ENCODE data around the gene CD40. TPM values are rescaled to one million over a fixed set of nuclear protein-coding genes. Genes with fewer than 3 reads are reported as not detected.

CD40 gene
- total and polyA plus RNA-seq, 2 of the 4 experiments (the other 2 are of a cell fraction), result 0.36 to 0.92 TPM

GRCh38 chr20:46150943-46151342, 32.8 kb downstream of the CD40 start:
- no peak overlapping the region for H3K4me2 ChIP-seq (ENCODE audit: low read depth, low read length)
- dilution Hi-C loops (cut with HindIII; ENCODE audit: low sequenced_read_pairs, unreplicated experiment) (no loop called here), intact Hi-C loops (cut with micrococcal nuclease) (no loop called here), in situ Hi-C loops (cut with MboI; ENCODE audit: low sequenced_read_pairs) (no loop called here)
- no peaks in the 10 kb centered on the region for H3K4me1 ChIP-seq (ENCODE audit: control insufficient read depth, insufficient read depth, low read length)
- WGBS, 2 experiments (ENCODE audit: extremely low coverage in 2 of 2, insufficient read length in 1 of 2), result 17% methylated on average over 1 of the region's 5 CpGs; no CpG with 5 or more reads in 1 of the 2 experiments
- H3K23ac ChIP-seq (ENCODE audit: low read depth, low read length), result no peak overlapping the region
- H2BK5ac ChIP-seq (ENCODE audit: low read depth, low read length, poor library complexity, severe bottlenecking), result no peak overlapping the region
- no peak overlapping the region for H3K4me3 ChIP-seq (ENCODE audit: insufficient read depth, low read depth, low read length)
- no peak overlapping the region for H3K14ac ChIP-seq (replicated peaks; ENCODE audit: low read depth, low read length)
- peaks cover 16% of the 10 kb centered on the region for H3K27me3 ChIP-seq (ENCODE audit: control insufficient read depth, insufficient read depth, low read length)
- no peak overlapping the region for H2BK20ac ChIP-seq (ENCODE audit: low read depth, low read length)
- POLR2A ChIA-PET (ENCODE audit: unreplicated experiment), result no interaction called here
- H2BK120ac ChIP-seq (ENCODE audit: low read depth, low read length), result no peak overlapping the region
- no peak overlapping the region for H3K56ac ChIP-seq (ENCODE audit: extremely low read depth, insufficient read depth, low read length)
- no peak overlapping the region for H3K4ac ChIP-seq (ENCODE audit: low read depth, low read length)
- H3K18ac ChIP-seq (ENCODE audit: low read depth, low read length), result no peak overlapping the region
- ATAC-seq (ENCODE audit: low read depth), result no peak
- H2AFZ ChIP-seq (replicated peaks; ENCODE audit: low read length, poor library complexity), result no peak overlapping the region
- H2BK15ac ChIP-seq (ENCODE audit: low read depth, low read length), result no peak overlapping the region
- H3K9me1 ChIP-seq (ENCODE audit: insufficient read depth, low read length), result no peaks in the 10 kb centered on the region
- H3K79me1 ChIP-seq (ENCODE audit: low read depth in 1 of 2, low read length in 2 of 2), result no peaks in the 10 kb centered on the region
- no TSS peak for BruUV-seq (replicated peaks)
- CTCF ChIA-PET, result interaction anchor here (0.6 kb wide), 1 partner anchor 63 kb away, joined by 3 read pairs; no protein-coding TSS in a partner anchor
- H4K5ac ChIP-seq (ENCODE audit: low read depth, low read length), result no peak overlapping the region
- DNase-seq, result no peak
- H4K8ac ChIP-seq (ENCODE audit: low read depth in 2 of 2, low read length in 2 of 2), result no peak overlapping the region
- no peak overlapping the region for H3K27ac ChIP-seq (ENCODE audit: insufficient read depth, low read length)
- TF ChIP-seq FOS (IDR thresholded peaks at IDR 0.05; ENCODE audit: low read depth, low read length), result no peak
- TF ChIP-seq SMC3 (IDR thresholded peaks at IDR 0.05; ENCODE audit: low read depth, low read length), result no peak
- no peak for TF ChIP-seq BHLHE40 (IDR thresholded peaks at IDR 0.05; ENCODE audit: low read depth, low read length)
- no peak for TF ChIP-seq RCOR1 (IDR thresholded peaks at IDR 0.05; ENCODE audit: insufficient replicate concordance, low read length)
- no peak for TF ChIP-seq CEBPB (IDR thresholded peaks at IDR 0.05; ENCODE audit: low read depth, low read length)
- no peaks in the 10 kb centered on the region for H4K20me1 ChIP-seq (ENCODE audit: insufficient read depth, low read length)
- no peak overlapping the region for H2AK5ac ChIP-seq (ENCODE audit: low read depth, low read length)
- H4K91ac ChIP-seq (ENCODE audit: insufficient read depth, low read depth, low read length), result no peak overlapping the region
- H2AK9ac ChIP-seq (replicated peaks; ENCODE audit: low read depth, low read length, poor library complexity), result no peak overlapping the region
- no peaks in the 10 kb centered on the region for H3K9me3 ChIP-seq (ENCODE audit: control insufficient read depth, insufficient read depth, low read length)
- no peak overlapping the region for H3K9ac ChIP-seq (ENCODE audit: low read depth, low read length)
- no peaks in the 10 kb centered on the region for H3K36me3 ChIP-seq (ENCODE audit: control insufficient read depth, insufficient read depth, low read length)

All from IMR-90 (cell line).